Stimulated activated CD4-positive, alpha-beta T cell treated with anti-CD3 and anti-CD28 coated beads, Interleukin-4, amount 100 ng/mL, for 1 hour (primary cell): ENCODE measurements around the gene SHISA7.
"Not testable (repeated sequence)": the region's sequence is repeated elsewhere in the genome, so short reads cannot be mapped to it uniquely, and the experiment has no call there.

Experiments used
- DNase-seq: peaks from one replicate; pipeline ENCODE4 v3.0.0-alpha.2; 2020

The SHISA7 gene

GRCh38 chr19:55462722-55463121, 19.6 kb upstream of the SHISA7 start:
- DNase-seq: no peak

- no peak for DNase-seq
These were observed 19.0 kb upstream of the SHISA7 start for GRCh38 chr19:55461974-55462626.

GRCh38 chr19:55461259-55461973, 18.3 kb upstream of the SHISA7 start, which contains the start of gene ISOC2:
Gene ISOC2 (minus strand): TSS chr19:55461642. CDS start chr19:55456486, 5,156 bp downstream.
- peak; percentile 100 for DNase-seq

- peak; percentile 43 for DNase-seq
These were observed 17.7 kb upstream of the SHISA7 start for GRCh38 chr19:55460670-55461258.

- DNase-seq: no peak
These were observed 17.0 kb upstream of the SHISA7 start for GRCh38 chr19:55459950-55460657.

- no peak for DNase-seq
These were observed 16.4 kb upstream of the SHISA7 start for GRCh38 chr19:55459551-55459949.

GRCh38 chr19:55457683-55458457, 14.8 kb upstream of the SHISA7 start:
- no peak for DNase-seq

GRCh38 chr19:55456347-55456746, 13.2 kb upstream of the SHISA7 start:
- no peak for DNase-seq

- DNase-seq: no peak
These were observed 12.6 kb upstream of the SHISA7 start for GRCh38 chr19:55455576-55456235.

- DNase-seq: peak; percentile 58
These were observed 11.7 kb upstream of the SHISA7 start for GRCh38 chr19:55454787-55455243.

- DNase-seq: no peak
These were observed 10.6 kb upstream of the SHISA7 start for GRCh38 chr19:55453511-55454260.

- peak; percentile 33 for DNase-seq
These were observed 9.7 kb upstream of the SHISA7 start for GRCh38 chr19:55452749-55453346.

GRCh38 chr19:55451965-55452748, 9.1 kb upstream of the SHISA7 start:
- DNase-seq: no peak

- peak; percentile 26 for DNase-seq
These were observed 8.3 kb upstream of the SHISA7 start for GRCh38 chr19:55451163-55451964.

- no peak for DNase-seq
These were observed 6.4 kb upstream of the SHISA7 start for GRCh38 chr19:55449469-55449868.

GRCh38 chr19:55448175-55448490, 5.0 kb upstream of the SHISA7 start:
- DNase-seq: not testable (repeated sequence)

GRCh38 chr19:55447421-55448174, 4.5 kb upstream of the SHISA7 start:
- DNase-seq: no peak

GRCh38 chr19:55446060-55446459, 3.0 kb upstream of the SHISA7 start:
- DNase-seq: no peak
